NCI-H2107 (cell line): ENCODE data around the gene GZMM.

Experiments used
- DNase-seq: peaks from one replicate; lab custom pipeline; 2025; lab: John Stamatoyannopoulos, UW

GZMM gene

GRCh38 chr19:512547-513365, 31.1 kb upstream of the GZMM start:
- DNase-seq, result no peak

- DNase-seq, result no peak
Observed at GRCh38 chr19:513368-514165, 30.3 kb upstream of the GZMM start.

- no peak for DNase-seq
Observed at GRCh38 chr19:514166-514663, 29.6 kb upstream of the GZMM start.

GRCh38 chr19:517721-518597, 25.9 kb upstream of the GZMM start:
- DNase-seq, result no peak

- DNase-seq, result no peak
Observed at GRCh38 chr19:518598-519231, 25.1 kb upstream of the GZMM start.

GRCh38 chr19:519449-519865, 24.4 kb upstream of the GZMM start:
- no peak for DNase-seq

- DNase-seq, result no peak
Observed at GRCh38 chr19:522726-523125, 21.1 kb upstream of the GZMM start.

GRCh38 chr19:524062-524674, 19.7 kb upstream of the GZMM start:
- DNase-seq, result no peak

- no peak for DNase-seq
Observed at GRCh38 chr19:525029-525428, 18.8 kb upstream of the GZMM start.

GRCh38 chr19:525857-526419, 17.9 kb upstream of the GZMM start:
- DNase-seq, result no peak

- DNase-seq, result no peak
Observed at GRCh38 chr19:530134-531008, 13.5 kb upstream of the GZMM start.

GRCh38 chr19:531009-531752, 12.7 kb upstream of the GZMM start:
- peak; percentile 66 for DNase-seq

- no peak for DNase-seq
Observed at GRCh38 chr19:531753-532560, 11.9 kb upstream of the GZMM start, which contains the start of gene CDC34. TSS of gene CDC34 (plus strand) at chr19:531760. CDS start at chr19:531932, 172 bp downstream.

GRCh38 chr19:532561-533363, 11.1 kb upstream of the GZMM start:
- DNase-seq, result no peak

GRCh38 chr19:533364-534058, 10.3 kb upstream of the GZMM start:
- no peak for DNase-seq

- no peak for DNase-seq
Observed at GRCh38 chr19:534088-534487, 9.8 kb upstream of the GZMM start.
